ENCODE data around the gene PIP4K2B. TPM values are rescaled to one million over a fixed set of nuclear protein-coding genes. Genes with fewer than 3 reads are reported as not detected.
"Not testable (repeated sequence)": the region's sequence is repeated elsewhere in the genome, so short reads cannot be mapped to it uniquely, and the experiment has no call there.

Gene PIP4K2B
- total RNA-seq, 2 experiments from 2014 or later, result 17.0 to 17.2 TPM

DNA sequence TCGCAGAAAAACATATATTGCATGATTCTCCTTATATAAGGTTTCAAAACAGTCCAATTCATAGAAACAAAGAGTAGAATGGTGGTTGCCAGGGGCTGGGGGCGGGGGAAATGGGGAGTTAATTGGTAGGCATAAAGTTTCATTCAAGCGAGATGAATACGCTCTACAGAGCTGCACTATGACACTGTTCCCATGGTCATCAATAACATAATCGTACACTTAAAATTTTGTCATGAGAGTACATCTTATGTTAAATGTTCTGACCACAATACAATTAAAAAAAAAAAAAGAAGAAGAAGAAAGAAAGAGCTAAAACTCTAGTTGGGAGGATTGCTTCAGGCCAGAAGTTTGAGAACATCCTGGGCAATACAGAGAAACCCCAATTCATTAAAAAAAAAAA, 5.1 kb downstream of the PIP4K2B start:
- Mint-ChIP-seq H3K36me3 (ENCODE audit: low read depth) (peaks cover 53% of the 10 kb centered on the region), H3K4me1 (ENCODE audit: low read depth) (peaks cover 48% of the 10 kb centered on the region), H3K27ac (no peak overlapping the region), H3K4me3 (no peak overlapping the region), H3K27me3 (no peaks in the 10 kb centered on the region), H3K9me3 (no peaks in the 10 kb centered on the region)
- POLR2A ChIA-PET, result interaction anchor here (0.6 to 0.7 kb wide), 2 partner anchors 39 to 1753 kb away, joined by 3 read pairs; no protein-coding TSS in a partner anchor
- Histone ChIP-seq H3K4me1 (ENCODE audit: insufficient read depth, low read length) (peaks cover 29% of the 10 kb centered on the region), H3K27me3 (ENCODE audit: control insufficient read depth in 1 of 2, insufficient read depth in 2 of 2, low read length in 2 of 2) (no peaks in the 10 kb centered on the region), H3K36me3 (ENCODE audit: insufficient read depth, low read length) (peaks cover 24% of the 10 kb centered on the region), H3K9me3 (ENCODE audit: control insufficient read depth in 1 of 2, insufficient read depth in 1 of 2, low read length in 2 of 2) (no peaks in the 10 kb centered on the region), H3K27ac (ENCODE audit: low read depth in 1 of 2, low read length in 2 of 2) (no peak overlapping the region), H3K4me3 (ENCODE audit: low read length) (no peak overlapping the region)
- TF ChIP-seq CTCF (IDR thresholded peaks at IDR 0.05), result no peak
- intact Hi-C loops (cut with DNase I, micrococcal nuclease), result no loop called here
- DNase-seq (no peak), ATAC-seq (ENCODE audit: poor library complexity) (no peak)
- CTCF ChIA-PET, result no interaction called here

DNA sequence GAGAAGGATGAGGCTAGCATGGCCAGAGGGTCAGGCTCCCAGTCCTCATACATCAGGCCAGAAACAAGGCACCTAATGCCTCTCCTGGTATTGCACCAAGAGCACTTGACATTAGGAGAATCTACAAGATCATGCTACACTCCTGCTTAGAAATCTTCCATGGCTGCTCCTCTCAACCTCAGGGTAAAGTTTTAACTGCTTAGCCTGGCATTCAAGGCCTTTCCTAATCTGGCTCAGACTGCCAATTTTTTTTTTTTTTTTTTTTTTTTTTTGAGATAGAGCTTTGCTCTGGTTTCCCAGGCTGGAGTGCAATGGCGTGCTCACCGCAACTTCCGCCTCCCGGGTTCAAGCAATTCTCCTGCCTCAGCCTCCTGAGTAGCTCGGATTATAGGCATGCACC, 8.2 kb downstream of the PIP4K2B start:
- intact Hi-C loops (cut with DNase I, micrococcal nuclease), result no loop called here
- peaks cover 3% of the 10 kb centered on the region for H3K4me1 ChIP-seq (ENCODE audit: insufficient read depth, low read length)
- Mint-ChIP-seq H3K27ac (no peak overlapping the region), H3K4me3 (no peak overlapping the region), H3K9me3 (no peaks in the 10 kb centered on the region), H3K4me1 (ENCODE audit: low read depth) (peaks cover 20% of the 10 kb centered on the region), H3K36me3 (ENCODE audit: low read depth) (peaks cover 54% of the 10 kb centered on the region), H3K27me3 (no peaks in the 10 kb centered on the region)
- no peak for ATAC-seq (ENCODE audit: poor library complexity)
- TF ChIP-seq CTCF (IDR thresholded peaks at IDR 0.05), result no peak
- no peak for DNase-seq
- peaks cover 28% of the 10 kb centered on the region for H3K36me3 ChIP-seq (ENCODE audit: insufficient read depth, low read length)
- no peak overlapping the region for H3K27ac ChIP-seq (ENCODE audit: low read depth in 1 of 2, low read length in 2 of 2)
- H3K9me3 ChIP-seq (ENCODE audit: control insufficient read depth in 1 of 2, insufficient read depth in 1 of 2, low read length in 2 of 2), result no peaks in the 10 kb centered on the region
- H3K27me3 ChIP-seq (ENCODE audit: control insufficient read depth in 1 of 2, insufficient read depth in 2 of 2, low read length in 2 of 2), result no peaks in the 10 kb centered on the region
- H3K4me3 ChIP-seq (ENCODE audit: low read length), result no peak overlapping the region
- POLR2A ChIA-PET, result no interaction called here
- CTCF ChIA-PET, result no interaction called here

- H3K27ac ChIP-seq (ENCODE audit: low read depth in 1 of 2, low read length in 2 of 2); H3K4me3 Mint-ChIP-seq; intact Hi-C loops (cut with DNase I, micrococcal nuclease); H3K9me3 ChIP-seq (ENCODE audit: control insufficient read depth in 1 of 2, insufficient read depth in 1 of 2, low read length in 2 of 2); H3K27me3 ChIP-seq (ENCODE audit: control insufficient read depth in 1 of 2, insufficient read depth in 2 of 2, low read length in 2 of 2); CTCF ChIA-PET; H3K4me3 ChIP-seq (ENCODE audit: low read length); ATAC-seq (ENCODE audit: poor library complexity); DNase-seq; POLR2A ChIA-PET; H3K27ac Mint-ChIP-seq; H3K4me1 ChIP-seq (ENCODE audit: insufficient read depth, low read length); H3K27me3 Mint-ChIP-seq; H3K9me3 Mint-ChIP-seq: not testable (repeated sequence)
- H3K36me3 Mint-ChIP-seq (ENCODE audit: low read depth), result peaks cover 57% of the 10 kb centered on the region
- H3K36me3 ChIP-seq (ENCODE audit: insufficient read depth, low read length), result peaks cover 33% of the 10 kb centered on the region
- H3K4me1 Mint-ChIP-seq (ENCODE audit: low read depth), result peaks cover 11% of the 10 kb centered on the region
These were observed 9.1 kb downstream of the PIP4K2B start for GRCh38 chr17:38790148-38790707.

- Histone ChIP-seq H3K27me3 (ENCODE audit: control insufficient read depth in 1 of 2, insufficient read depth in 2 of 2, low read length in 2 of 2) (no peaks in the 10 kb centered on the region), H3K4me3 (ENCODE audit: low read length) (no peak overlapping the region), H3K36me3 (ENCODE audit: insufficient read depth, low read length) (peaks cover 43% of the 10 kb centered on the region), H3K9me3 (ENCODE audit: control insufficient read depth in 1 of 2, insufficient read depth in 1 of 2, low read length in 2 of 2) (no peaks in the 10 kb centered on the region), H3K27ac (ENCODE audit: low read depth in 1 of 2, low read length in 2 of 2) (no peak overlapping the region), H3K4me1 (ENCODE audit: insufficient read depth, low read length) (peaks cover 3% of the 10 kb centered on the region)
- Mint-ChIP-seq H3K4me1 (ENCODE audit: low read depth) (peaks cover 8% of the 10 kb centered on the region), H3K4me3 (no peak overlapping the region), H3K36me3 (ENCODE audit: low read depth) (peaks cover 61% of the 10 kb centered on the region), H3K27me3 (no peaks in the 10 kb centered on the region), H3K27ac (no peak overlapping the region), H3K9me3 (no peaks in the 10 kb centered on the region)
- DNase-seq (no peak), ATAC-seq (ENCODE audit: poor library complexity) (no peak)
- ChIA-PET CTCF (no interaction called here), POLR2A (no interaction called here)
- TF ChIP-seq CTCF (IDR thresholded peaks at IDR 0.05), result no peak
- intact Hi-C loops (cut with DNase I, micrococcal nuclease), result no loop called here
These were observed 10.2 kb downstream of the PIP4K2B start for GRCh38 chr17:38789185-38789584.

DNA sequence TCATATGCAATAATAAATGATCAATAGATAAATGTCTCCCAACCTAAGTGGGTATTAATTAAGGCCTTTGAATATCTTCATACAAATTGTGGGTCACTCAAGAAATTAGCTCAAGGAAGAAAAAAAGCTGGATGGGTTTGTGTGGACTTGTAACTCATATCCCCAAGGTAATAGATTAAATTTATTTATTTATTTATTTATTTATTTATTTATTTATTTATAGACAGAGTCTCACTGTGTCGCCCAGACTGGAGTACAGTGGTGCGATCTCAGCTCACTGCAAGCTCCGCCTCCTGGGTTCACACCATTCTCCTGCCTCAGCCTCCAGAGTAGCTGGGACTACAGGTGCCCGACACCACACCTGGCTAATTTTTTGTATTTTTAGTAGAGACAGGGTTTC, 11.4 kb downstream of the PIP4K2B start:
- H3K4me3 Mint-ChIP-seq; H3K4me1 Mint-ChIP-seq (ENCODE audit: low read depth); H3K27me3 ChIP-seq (ENCODE audit: control insufficient read depth in 1 of 2, insufficient read depth in 2 of 2, low read length in 2 of 2); H3K4me3 ChIP-seq (ENCODE audit: low read length); CTCF ChIA-PET; H3K27ac ChIP-seq (ENCODE audit: low read depth in 1 of 2, low read length in 2 of 2); intact Hi-C loops (cut with DNase I, micrococcal nuclease); H3K9me3 Mint-ChIP-seq; DNase-seq; H3K9me3 ChIP-seq (ENCODE audit: control insufficient read depth in 1 of 2, insufficient read depth in 1 of 2, low read length in 2 of 2); ATAC-seq (ENCODE audit: poor library complexity); H3K27ac Mint-ChIP-seq; H3K27me3 Mint-ChIP-seq; H3K4me1 ChIP-seq (ENCODE audit: insufficient read depth, low read length): not testable (repeated sequence)
- POLR2A ChIA-PET, result interaction anchor here (2.0 kb wide), 1 partner anchor 10 kb away, joined by 6 read pairs; no protein-coding TSS in a partner anchor
- peaks cover 66% of the 10 kb centered on the region for H3K36me3 Mint-ChIP-seq (ENCODE audit: low read depth)
- H3K36me3 ChIP-seq (ENCODE audit: insufficient read depth, low read length), result peaks cover 46% of the 10 kb centered on the region

Data from CD4-positive, alpha-beta T cell (primary cell).